ENCODE measurements around the gene SIK2.

DNA sequence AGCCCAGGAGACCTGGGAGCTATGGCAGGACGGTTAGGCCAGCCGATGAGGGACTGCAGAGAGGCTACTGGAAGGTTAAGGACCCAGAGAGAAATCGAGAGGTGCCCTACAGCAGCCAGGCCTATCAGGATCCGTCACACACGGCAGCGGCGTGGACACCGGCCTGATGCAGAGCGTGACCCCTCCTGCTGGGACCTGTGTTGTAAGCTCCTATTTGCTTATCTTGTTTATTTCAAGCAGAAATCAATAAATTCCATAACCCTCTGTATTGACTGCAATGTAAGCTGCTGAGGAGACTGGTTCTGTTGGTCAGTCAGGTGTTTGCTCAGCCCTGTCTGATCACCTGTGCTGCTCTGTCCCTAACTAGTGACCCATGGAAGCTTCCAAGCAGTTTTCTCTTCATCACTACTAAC, 124.1 kb downstream of the SIK2 start:
- TF ChIP-seq, protein P1, sequence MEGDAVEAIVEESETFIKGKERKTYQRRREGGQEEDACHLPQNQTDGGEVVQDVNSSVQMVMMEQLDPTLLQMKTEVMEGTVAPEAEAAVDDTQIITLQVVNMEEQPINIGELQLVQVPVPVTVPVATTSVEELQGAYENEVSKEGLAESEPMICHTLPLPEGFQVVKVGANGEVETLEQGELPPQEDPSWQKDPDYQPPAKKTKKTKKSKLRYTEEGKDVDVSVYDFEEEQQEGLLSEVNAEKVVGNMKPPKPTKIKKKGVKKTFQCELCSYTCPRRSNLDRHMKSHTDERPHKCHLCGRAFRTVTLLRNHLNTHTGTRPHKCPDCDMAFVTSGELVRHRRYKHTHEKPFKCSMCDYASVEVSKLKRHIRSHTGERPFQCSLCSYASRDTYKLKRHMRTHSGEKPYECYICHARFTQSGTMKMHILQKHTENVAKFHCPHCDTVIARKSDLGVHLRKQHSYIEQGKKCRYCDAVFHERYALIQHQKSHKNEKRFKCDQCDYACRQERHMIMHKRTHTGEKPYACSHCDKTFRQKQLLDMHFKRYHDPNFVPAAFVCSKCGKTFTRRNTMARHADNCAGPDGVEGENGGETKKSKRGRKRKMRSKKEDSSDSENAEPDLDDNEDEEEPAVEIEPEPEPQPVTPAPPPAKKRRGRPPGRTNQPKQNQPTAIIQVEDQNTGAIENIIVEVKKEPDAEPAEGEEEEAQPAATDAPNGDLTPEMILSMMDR (IDR thresholded peaks at IDR 0.05; ENCODE audit: poor library complexity, severe bottlenecking), result no peak
- TF ChIP-seq RAD21 (conservative IDR thresholded peaks at IDR 0.05), result no peak
- no peak for TF ChIP-seq TAF1 (IDR thresholded peaks at IDR 0.05; ENCODE audit: low read depth)
- TF ChIP-seq EP300 (conservative IDR thresholded peaks at IDR 0.05; ENCODE audit: poor library complexity, severe bottlenecking), result no peak

Measured in neural cell (in vitro differentiated cells).